GM12873 (cell line): ENCODE results near the gene NRXN3.

Experiments used
- CTCF ChIP-seq: IDR thresholded peaks from 2 replicates; pipeline ENCODE4 v1.5.1; 2012; ENCODE audit warnings: low read depth, mild to moderate bottlenecking, moderate library complexity, low read length, control low read depth; ENCODE audit not compliant: insufficient read depth; ENCODE audit errors: missing control alignments

The NRXN3 gene

GRCh38 chr14:79383031-79383430 lies 1212.9 kb downstream of the NRXN3 start:
- no peak for TF ChIP-seq CTCF

GRCh38 chr14:79383475-79383874 lies 1213.3 kb downstream of the NRXN3 start:
- TF ChIP-seq CTCF: no peak

- TF ChIP-seq CTCF: no peak
Measured at GRCh38 chr14:79395061-79395460, 1224.9 kb downstream of the NRXN3 start.

GRCh38 chr14:79404874-79405511 lies 1234.8 kb downstream of the NRXN3 start:
- no peak for TF ChIP-seq CTCF

GRCh38 chr14:79405512-79405910 lies 1235.3 kb downstream of the NRXN3 start:
- TF ChIP-seq CTCF: no peak

- no peak for TF ChIP-seq CTCF
Measured at GRCh38 chr14:79407572-79407971, 1237.4 kb downstream of the NRXN3 start.

GRCh38 chr14:79408696-79409095 lies 1238.5 kb downstream of the NRXN3 start:
- TF ChIP-seq CTCF: no peak
